Thyroid gland (tissue), 4 donors: ENCODE measurements around the gene PSD2.

ENCODE experiments used
- POLR2A ChIP-seq, 2 donors: fragments of 450-650 bp; IDR thresholded peaks; one replicate each; pipeline ENCODE4 v1.6.1; 2017; ENCODE audit warnings: antibody characterized with exemption in 2 of 2, mild to moderate bottlenecking in 2 of 2, moderate library complexity in 1 of 2
- TF ChIP-seq, protein P1 (sequence below), 6 experiments: fragments of 200-600 bp in 3 of 6; fragments of 450-650 bp in 3 of 6; sonication (generic) in 3 of 6; IDR thresholded peaks; one replicate each; pipeline ENCODE4 v1.5.1; 2016 to 2019; ENCODE audit warnings: antibody characterized with exemption in 6 of 6, mild to moderate bottlenecking in 2 of 6, inconsistent platforms in 1 of 6, moderate library complexity in 1 of 6

DNA sequence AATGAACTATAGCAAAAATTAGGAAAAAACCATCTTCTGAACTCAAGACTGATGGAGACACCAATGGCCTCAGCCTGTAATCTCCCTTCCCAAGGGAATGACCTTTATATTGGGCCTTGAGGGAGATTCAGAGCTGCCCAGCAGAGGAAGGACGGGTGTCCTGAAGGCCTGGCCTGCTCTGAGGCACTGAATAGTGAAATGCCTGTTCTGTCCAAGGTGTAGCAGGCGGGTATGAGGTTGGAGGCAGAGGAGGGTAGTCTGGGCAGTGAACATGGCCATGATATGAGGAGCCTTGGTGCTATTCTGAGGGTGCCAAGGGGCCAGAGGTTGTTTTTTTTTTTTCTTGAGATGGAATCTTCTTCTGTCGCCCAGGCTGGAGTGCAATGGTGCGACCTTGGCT, 25.0 kb downstream of the PSD2 start:
- TF ChIP-seq, protein P1, sequence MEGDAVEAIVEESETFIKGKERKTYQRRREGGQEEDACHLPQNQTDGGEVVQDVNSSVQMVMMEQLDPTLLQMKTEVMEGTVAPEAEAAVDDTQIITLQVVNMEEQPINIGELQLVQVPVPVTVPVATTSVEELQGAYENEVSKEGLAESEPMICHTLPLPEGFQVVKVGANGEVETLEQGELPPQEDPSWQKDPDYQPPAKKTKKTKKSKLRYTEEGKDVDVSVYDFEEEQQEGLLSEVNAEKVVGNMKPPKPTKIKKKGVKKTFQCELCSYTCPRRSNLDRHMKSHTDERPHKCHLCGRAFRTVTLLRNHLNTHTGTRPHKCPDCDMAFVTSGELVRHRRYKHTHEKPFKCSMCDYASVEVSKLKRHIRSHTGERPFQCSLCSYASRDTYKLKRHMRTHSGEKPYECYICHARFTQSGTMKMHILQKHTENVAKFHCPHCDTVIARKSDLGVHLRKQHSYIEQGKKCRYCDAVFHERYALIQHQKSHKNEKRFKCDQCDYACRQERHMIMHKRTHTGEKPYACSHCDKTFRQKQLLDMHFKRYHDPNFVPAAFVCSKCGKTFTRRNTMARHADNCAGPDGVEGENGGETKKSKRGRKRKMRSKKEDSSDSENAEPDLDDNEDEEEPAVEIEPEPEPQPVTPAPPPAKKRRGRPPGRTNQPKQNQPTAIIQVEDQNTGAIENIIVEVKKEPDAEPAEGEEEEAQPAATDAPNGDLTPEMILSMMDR (IDR thresholded peaks at IDR 0.05): no peak
- no peak for TF ChIP-seq POLR2A (IDR thresholded peaks at IDR 0.05)
